ENCODE data around the gene RCAN3. TPM values are rescaled to one million over a fixed set of nuclear protein-coding genes. Genes with fewer than 3 reads are reported as not detected.
"Not testable (repeated sequence)": the region's sequence is repeated elsewhere in the genome, so short reads cannot be mapped to it uniquely, and the experiment has no call there.

RCAN3 gene
- total and polyA plus RNA-seq, 4 experiments from 2014 or later = 112 to 178 (median 147) TPM

DNA sequence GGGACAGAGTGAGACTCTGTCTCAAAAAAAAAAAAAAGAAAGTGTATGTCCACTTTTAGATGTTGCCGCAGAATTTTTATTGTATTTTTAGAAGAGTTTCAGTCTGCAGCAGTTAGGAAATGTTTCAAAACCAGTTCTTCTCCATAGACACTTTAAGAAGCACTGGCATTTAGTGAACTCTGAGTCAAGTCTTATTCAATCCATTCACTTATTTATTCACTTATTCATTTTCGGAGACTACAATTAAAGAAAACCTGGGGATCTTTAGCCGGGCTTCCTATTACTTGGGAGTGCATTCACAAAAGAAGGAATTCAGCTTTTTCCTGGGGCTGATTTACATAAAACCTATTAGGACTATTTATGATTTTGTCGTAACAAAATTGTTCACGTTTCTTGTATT, 12.3 kb downstream of the RCAN3 start:
- no peak for DNase-seq
- intact Hi-C loops (cut with micrococcal nuclease) = no loop called here
- Histone ChIP-seq H3K9me3 (ENCODE audit: control insufficient read depth in 1 of 2, low read length in 2 of 2) (no peaks in the 10 kb centered on the region), H3K27ac (ENCODE audit: low read depth, low read length) (no peak overlapping the region), H3K4me1 (ENCODE audit: insufficient read depth, low read length) (peaks cover 79% of the 10 kb centered on the region), H3K4me3 (ENCODE audit: low read length in 2 of 2) (no peak overlapping the region), H3K36me3 (ENCODE audit: insufficient read depth, low read length) (peaks cover 8% of the 10 kb centered on the region), H3K27me3 (ENCODE audit: insufficient read depth, low read length) (no peaks in the 10 kb centered on the region)
- H3K36me3 Mint-ChIP-seq = peaks cover 55 to 65% of the 10 kb centered on the region in 2 donors
- no peaks in the 10 kb centered on the region for H3K27me3 Mint-ChIP-seq
- H3K9me3 Mint-ChIP-seq = no peaks in the 10 kb centered on the region
- ChIA-PET POLR2A (ENCODE audit: partially characterized antibody) (interaction anchor here (1.2 to 3.0 kb wide), 3 partner anchors 10 to 99 kb away, joined by 3 to 19 read pairs (median 6); partner anchors contain the start of genes NIPAL3 and RCAN3), CTCF (ENCODE audit: partially characterized antibody) (interaction anchor here (0.6 to 6.4 kb wide), 9 partner anchors 13 to 314 kb away, joined by 3 to 68 read pairs (median 3); no protein-coding TSS in a partner anchor)
- peaks cover 50 to 86% (median 67%) of the 10 kb centered on the region in 4 donors for H3K4me1 Mint-ChIP-seq
- peak overlapping the region in 3 of 8 donors; percentile 20 to 61 (median 40) for H3K4me3 Mint-ChIP-seq
- H3K27ac Mint-ChIP-seq = peak overlapping the region in 6 of 7 donors; percentile 16 to 85 (median 56)

DNA sequence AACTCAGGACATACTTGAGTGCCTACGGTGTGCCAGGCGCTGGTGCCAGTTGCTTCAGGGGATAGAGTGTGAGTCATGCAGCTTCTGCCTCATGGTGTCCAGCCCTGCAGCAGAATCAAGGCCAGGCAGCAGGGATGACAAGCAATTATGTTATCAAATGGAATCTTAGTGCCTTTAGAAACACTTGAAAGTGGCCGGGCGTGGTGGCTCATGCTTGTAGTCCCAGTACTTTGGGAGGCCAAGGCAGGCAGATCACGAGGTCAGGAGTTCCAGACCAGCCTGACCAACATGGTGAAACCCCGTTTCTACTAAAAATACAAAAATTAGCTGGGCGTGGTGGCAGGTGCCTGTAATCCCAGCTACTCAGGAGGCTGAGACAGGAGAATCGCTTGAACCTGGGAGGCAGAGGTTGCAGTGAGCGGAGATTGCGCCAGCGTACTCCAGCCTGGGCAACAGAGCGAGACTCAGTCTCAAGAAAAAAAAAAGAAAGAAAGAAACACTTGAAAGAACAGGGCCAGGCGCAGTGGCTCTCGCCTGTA, 13.1 kb downstream of the RCAN3 start:
- POLR2A ChIA-PET (ENCODE audit: partially characterized antibody) = interaction anchor here (1.2 to 3.0 kb wide), 5 partner anchors 9 to 100 kb away, joined by 3 to 19 read pairs (median 6); partner anchors contain the start of genes NIPAL3 and RCAN3
- Mint-ChIP-seq H3K27ac (peak overlapping the region in 4 of 7 donors; percentile 24 to 86 (median 58)), H3K36me3 (peaks cover 55 to 66% of the 10 kb centered on the region in 2 donors), H3K4me3 (peak overlapping the region in 4 of 8 donors; percentile 1 to 61 (median 28)), H3K4me1 (peaks cover 47 to 84% (median 65%) of the 10 kb centered on the region in 4 donors)
- intact Hi-C loops (cut with micrococcal nuclease); H3K36me3 ChIP-seq (ENCODE audit: insufficient read depth, low read length); H3K27ac ChIP-seq (ENCODE audit: low read depth, low read length); H3K27me3 Mint-ChIP-seq; DNase-seq; H3K4me3 ChIP-seq (ENCODE audit: low read length in 2 of 2); H3K27me3 ChIP-seq (ENCODE audit: insufficient read depth, low read length); H3K9me3 ChIP-seq (ENCODE audit: control insufficient read depth in 1 of 2, low read length in 2 of 2); H3K9me3 Mint-ChIP-seq: not testable (repeated sequence)
- H3K4me1 ChIP-seq (ENCODE audit: insufficient read depth, low read length) = peaks cover 73% of the 10 kb centered on the region
- CTCF ChIA-PET (ENCODE audit: partially characterized antibody) = interaction anchor here (0.7 to 6.4 kb wide), 8 partner anchors 9 to 314 kb away, joined by 3 to 68 read pairs (median 3); no protein-coding TSS in a partner anchor

DNA sequence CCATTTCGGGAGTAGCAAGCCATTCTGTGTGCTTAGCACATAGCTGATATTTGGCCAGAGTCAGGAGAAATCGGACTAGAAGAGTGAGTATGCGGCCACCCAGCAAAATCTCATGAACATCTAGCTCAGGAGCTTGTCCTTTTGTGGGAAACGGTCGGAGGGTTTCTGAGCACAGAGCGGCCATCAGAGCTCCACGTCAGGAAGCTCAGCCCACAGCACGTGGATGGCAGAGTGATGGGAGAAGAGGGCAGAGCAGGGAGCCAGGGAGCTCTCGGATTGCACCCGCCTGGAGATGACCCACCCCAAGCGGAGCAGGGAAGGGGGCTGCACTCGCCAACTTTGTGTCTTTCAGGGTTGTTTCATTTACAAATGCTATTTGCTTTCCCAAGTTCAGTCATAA, 13.9 kb downstream of the RCAN3 start:
- H3K4me1 ChIP-seq (ENCODE audit: insufficient read depth, low read length) = peaks cover 73% of the 10 kb centered on the region
- no peaks in the 10 kb centered on the region for H3K27me3 ChIP-seq (ENCODE audit: insufficient read depth, low read length)
- H3K27ac Mint-ChIP-seq = peak overlapping the region in 5 of 7 donors; percentile 10 to 86 (median 73)
- H3K9me3 Mint-ChIP-seq = peaks cover 0 to 3% (median 0%) of the 10 kb centered on the region in 8 donors
- H3K4me3 Mint-ChIP-seq = peak overlapping the region in 5 of 8 donors; percentile 31 to 48 (median 37)
- H3K4me3 ChIP-seq (ENCODE audit: low read length in 2 of 2) = no peak overlapping the region
- H3K9me3 ChIP-seq (ENCODE audit: control insufficient read depth in 1 of 2, low read length in 2 of 2) = no peaks in the 10 kb centered on the region
- intact Hi-C loops (cut with micrococcal nuclease) = no loop called here
- H3K36me3 ChIP-seq (ENCODE audit: insufficient read depth, low read length) = peaks cover 8% of the 10 kb centered on the region
- ChIA-PET POLR2A (ENCODE audit: partially characterized antibody) (interaction anchor here (1.2 to 3.0 kb wide), 5 partner anchors 9 to 101 kb away, joined by 4 to 19 read pairs (median 5); partner anchors contain the start of genes NIPAL3 and RCAN3), CTCF (ENCODE audit: partially characterized antibody) (interaction anchor here (0.9 to 6.4 kb wide), 8 partner anchors 9 to 125 kb away, joined by 3 to 68 read pairs (median 4); no protein-coding TSS in a partner anchor)
- H3K36me3 Mint-ChIP-seq = peaks cover 54 to 66% of the 10 kb centered on the region in 2 donors
- no peak for DNase-seq
- peaks cover 44 to 79% (median 61%) of the 10 kb centered on the region in 4 donors for H3K4me1 Mint-ChIP-seq
- no peak overlapping the region for H3K27ac ChIP-seq (ENCODE audit: low read depth, low read length)
- H3K27me3 Mint-ChIP-seq = no peaks in the 10 kb centered on the region

DNA sequence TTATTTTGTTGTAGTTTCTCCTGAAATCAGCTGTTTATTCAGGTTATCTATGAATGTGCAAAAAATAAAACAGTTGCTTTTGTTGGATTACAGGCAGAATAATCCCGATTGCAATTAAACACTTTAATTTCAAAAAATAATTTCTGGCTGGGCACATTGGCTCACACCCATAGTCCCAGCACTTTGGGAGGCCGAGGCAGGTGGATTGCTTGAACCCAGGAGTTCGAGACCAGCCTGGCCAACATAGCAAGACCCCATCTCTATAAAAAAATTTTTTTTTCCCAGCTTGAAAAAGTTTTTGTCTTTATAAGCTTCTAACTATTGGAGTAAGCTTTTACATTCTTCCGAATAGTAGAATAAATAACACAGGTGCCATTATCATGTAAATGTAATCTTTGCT, 15.3 kb downstream of the RCAN3 start:
- H3K27ac Mint-ChIP-seq = peak overlapping the region in 2 of 7 donors; percentile 44 to 48
- H3K4me1 ChIP-seq (ENCODE audit: insufficient read depth, low read length) = peaks cover 70% of the 10 kb centered on the region
- H3K27ac ChIP-seq (ENCODE audit: low read depth, low read length) = no peak overlapping the region
- peaks cover 42 to 77% (median 60%) of the 10 kb centered on the region in 4 donors for H3K4me1 Mint-ChIP-seq
- no peaks in the 10 kb centered on the region for H3K27me3 Mint-ChIP-seq
- peaks cover 0 to 3% (median 0%) of the 10 kb centered on the region in 8 donors for H3K9me3 Mint-ChIP-seq
- no peaks in the 10 kb centered on the region for H3K9me3 ChIP-seq (ENCODE audit: control insufficient read depth in 1 of 2, low read length in 2 of 2)
- peaks cover 54 to 67% of the 10 kb centered on the region in 2 donors for H3K36me3 Mint-ChIP-seq
- peaks cover 14% of the 10 kb centered on the region for H3K36me3 ChIP-seq (ENCODE audit: insufficient read depth, low read length)
- ChIA-PET CTCF (ENCODE audit: partially characterized antibody) (interaction anchor here (1.1 to 6.4 kb wide), 7 partner anchors 10 to 102 kb away, joined by 3 to 68 read pairs (median 5); partner anchors contain the start of gene NIPAL3), POLR2A (ENCODE audit: partially characterized antibody) (interaction anchor here (0.9 to 3.0 kb wide), 8 partner anchors 9 to 103 kb away, joined by 3 to 9 read pairs (median 4); partner anchors contain the start of genes NIPAL3 and RCAN3)
- no peak for DNase-seq
- no peaks in the 10 kb centered on the region for H3K27me3 ChIP-seq (ENCODE audit: insufficient read depth, low read length)
- no peak overlapping the region for H3K4me3 ChIP-seq (ENCODE audit: low read length in 2 of 2)
- intact Hi-C loops (cut with micrococcal nuclease) = no loop called here
- H3K4me3 Mint-ChIP-seq = peak overlapping the region in 1 of 8 donors; percentile 29

DNA sequence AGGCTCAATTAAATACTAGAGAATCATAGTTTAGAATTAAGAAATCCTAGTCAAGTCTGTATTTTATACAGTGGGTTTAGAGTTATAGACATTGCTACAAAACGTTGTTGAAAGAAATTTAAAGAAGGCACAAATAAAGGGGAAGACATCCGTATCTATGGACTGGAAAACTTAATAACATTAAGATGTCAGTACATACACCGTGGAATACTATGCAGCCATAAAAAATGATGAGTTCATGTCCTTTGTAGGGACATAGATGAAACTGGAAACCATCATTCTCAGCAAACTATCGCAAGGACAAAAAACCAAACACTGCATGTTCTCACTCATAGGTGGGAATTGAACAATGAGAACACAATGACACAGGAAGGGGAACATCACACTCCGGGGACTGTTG, 17.6 kb downstream of the RCAN3 start:
- ChIA-PET POLR2A (ENCODE audit: partially characterized antibody) (interaction anchor here (0.6 to 1.2 kb wide), 3 partner anchors 12 to 105 kb away, joined by 3 to 4 read pairs (median 3); partner anchors contain the start of gene NIPAL3), CTCF (ENCODE audit: partially characterized antibody) (interaction anchor here (1.0 to 1.3 kb wide), 2 partner anchors 34 to 105 kb away, joined by 5 read pairs; partner anchors contain the start of gene NIPAL3)
- H3K27me3 Mint-ChIP-seq; H3K4me3 ChIP-seq (ENCODE audit: low read length in 2 of 2); DNase-seq; H3K9me3 ChIP-seq (ENCODE audit: control insufficient read depth in 1 of 2, low read length in 2 of 2); intact Hi-C loops (cut with micrococcal nuclease); H3K27me3 ChIP-seq (ENCODE audit: insufficient read depth, low read length); H3K9me3 Mint-ChIP-seq; H3K27ac ChIP-seq (ENCODE audit: low read depth, low read length): not testable (repeated sequence)
- Mint-ChIP-seq H3K4me1 (peaks cover 37 to 78% (median 54%) of the 10 kb centered on the region in 4 donors), H3K36me3 (peaks cover 46 to 62% of the 10 kb centered on the region in 2 donors), H3K27ac (peak overlapping the region in 5 of 7 donors; percentile 19 to 82 (median 56)), H3K4me3 (peak overlapping the region in 2 of 8 donors; percentile 9 to 24)
- peaks cover 19% of the 10 kb centered on the region for H3K36me3 ChIP-seq (ENCODE audit: insufficient read depth, low read length)
- H3K4me1 ChIP-seq (ENCODE audit: insufficient read depth, low read length) = peaks cover 60% of the 10 kb centered on the region

DNA sequence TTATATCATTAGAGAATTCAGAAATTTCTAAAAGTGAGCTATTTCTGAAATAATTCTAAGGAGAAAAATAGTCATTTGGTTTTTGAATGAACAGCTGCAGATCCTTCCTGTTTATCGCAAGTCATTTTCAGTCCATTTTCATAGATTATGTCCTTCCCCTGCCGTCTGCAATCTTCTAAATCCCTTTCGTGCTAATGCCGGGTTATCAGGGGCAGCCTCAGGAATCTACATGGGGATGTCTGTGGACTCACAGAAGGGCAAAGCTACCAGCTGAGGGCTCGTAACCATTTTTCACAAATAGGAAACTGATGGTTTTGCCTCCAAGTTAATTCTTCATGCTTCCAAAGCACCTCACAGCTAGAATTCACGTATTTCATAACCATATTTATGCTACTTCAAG, 23.0 kb downstream of the RCAN3 start:
- no peaks in the 10 kb centered on the region for H3K9me3 ChIP-seq (ENCODE audit: control insufficient read depth in 1 of 2, low read length in 2 of 2)
- no peak for DNase-seq
- peaks cover 14% of the 10 kb centered on the region for H3K36me3 ChIP-seq (ENCODE audit: insufficient read depth, low read length)
- H3K4me3 ChIP-seq (ENCODE audit: low read length in 2 of 2) = no peak overlapping the region
- CTCF ChIA-PET (ENCODE audit: partially characterized antibody) = interaction anchor here (0.6 to 8.0 kb wide), 18 partner anchors 10 to 133 kb away, joined by 3 to 122 read pairs (median 14); partner anchors contain the start of genes NIPAL3, RCAN3 and STPG1
- H3K4me3 Mint-ChIP-seq = peak overlapping the region in 2 of 8 donors; percentile 7 to 26
- POLR2A ChIA-PET (ENCODE audit: partially characterized antibody) = interaction anchor here (0.9 to 4.9 kb wide), 10 partner anchors 9 to 110 kb away, joined by 3 to 26 read pairs (median 8); partner anchors contain the start of genes NIPAL3 and RCAN3
- H3K27ac Mint-ChIP-seq = peak overlapping the region; percentile 31 to 93 (median 78)
- no peaks in the 10 kb centered on the region for H3K27me3 ChIP-seq (ENCODE audit: insufficient read depth, low read length)
- peaks cover 30 to 56% of the 10 kb centered on the region in 2 donors for H3K36me3 Mint-ChIP-seq
- H3K4me1 Mint-ChIP-seq = peaks cover 44 to 79% (median 59%) of the 10 kb centered on the region in 4 donors
- peaks cover 73% of the 10 kb centered on the region for H3K4me1 ChIP-seq (ENCODE audit: insufficient read depth, low read length)
- H3K27ac ChIP-seq (ENCODE audit: low read depth, low read length) = no peak overlapping the region
- peaks cover 0 to 1% (median 0%) of the 10 kb centered on the region in 8 donors for H3K9me3 Mint-ChIP-seq
- H3K27me3 Mint-ChIP-seq = no peaks in the 10 kb centered on the region
- intact Hi-C loops (cut with micrococcal nuclease) = loop anchor here (5.0 kb wide), 1 partner anchor 328 kb away; no protein-coding TSS in a partner anchor
